SK-N-SH treated with all-trans-retinoic acid at 6 μM for 48 hours (cell line): ENCODE measurements around the gene IL17B.

Experiments used
- BACH2 ChIP-seq: fragments of 250-450 bp; sonication (Bioruptor Pico); IDR thresholded peaks from 2 replicates; pipeline ENCODE4 v1.9.0; 2021; ENCODE audit warnings: mild to moderate bottlenecking, borderline replicate concordance
- CSDC2 ChIP-seq: fragments of 250-450 bp; sonication (Bioruptor Pico); IDR thresholded peaks from 2 replicates; pipeline ENCODE4 v1.5.0; 2020; ENCODE audit warnings: mild to moderate bottlenecking, moderate library complexity
- OSR1 ChIP-seq: fragments of 250-450 bp; sonication (Bioruptor Pico); IDR thresholded peaks from 2 replicates; pipeline ENCODE4 v1.8.0; 2022; ENCODE audit warnings: moderate library complexity, mild to moderate bottlenecking, inconsistent platforms
- PPARA ChIP-seq: fragments of 250-450 bp; sonication (Bioruptor Pico); IDR thresholded peaks from 2 replicates; pipeline ENCODE4 v1.5.0; 2020; ENCODE audit warnings: mild to moderate bottlenecking, borderline replicate concordance
- SNAI2 ChIP-seq: fragments of 250-450 bp; sonication (Bioruptor Pico); IDR thresholded peaks from 2 replicates; pipeline ENCODE4 v1.5.0; 2020; ENCODE audit warnings: mild to moderate bottlenecking, moderate library complexity
- TCF4 ChIP-seq: fragments of 250-450 bp; sonication (Bioruptor Pico); IDR thresholded peaks from 2 replicates; pipeline ENCODE4 v1.8.0; 2021; ENCODE audit warnings: mild to moderate bottlenecking, moderate library complexity, borderline replicate concordance
- TOX ChIP-seq: fragments of 250-450 bp; sonication (Bioruptor Pico); IDR thresholded peaks from 2 replicates; pipeline ENCODE4 v1.8.0; 2021; ENCODE audit warnings: mild to moderate bottlenecking, moderate library complexity, borderline replicate concordance
- ZC3H10 ChIP-seq: fragments of 250-450 bp; sonication (Bioruptor Pico); IDR thresholded peaks from 2 replicates; pipeline ENCODE4 v1.5.1; 2021; ENCODE audit warnings: mild to moderate bottlenecking, moderate library complexity
- ZFP3 ChIP-seq: fragments of 250-450 bp; sonication (Bioruptor Pico); IDR thresholded peaks from 2 replicates; pipeline ENCODE4 v1.5.0; 2020; ENCODE audit warnings: mild to moderate bottlenecking, moderate library complexity
- ZFP30 ChIP-seq: fragments of 450-650 bp; formaldehyde crosslinking; IDR thresholded peaks from 2 replicates; pipeline ENCODE4 v1.5.0; 2022; ENCODE audit warnings: mild to moderate bottlenecking, moderate library complexity
- ZNF8 ChIP-seq: fragments of 450-650 bp; formaldehyde crosslinking; IDR thresholded peaks from 2 replicates; pipeline ENCODE4 v1.5.0; 2020; ENCODE audit warnings: mild to moderate bottlenecking, moderate library complexity
- TF ChIP-seq, protein P1 (sequence below): fragments of 250-450 bp; sonication (Bioruptor Pico); IDR thresholded peaks from 2 replicates; pipeline ENCODE4 v1.5.0; 2020; ENCODE audit warnings: mild to moderate bottlenecking, moderate library complexity
- TF ChIP-seq, protein P2 (sequence below): fragments of 250-450 bp; sonication (Bioruptor Pico); IDR thresholded peaks from 2 replicates; pipeline ENCODE4 v1.8.0; 2020; ENCODE audit warnings: mild to moderate bottlenecking, moderate library complexity, borderline replicate concordance
- TF ChIP-seq, protein P3 (sequence below): fragments of 250-450 bp; sonication (Bioruptor Pico); IDR thresholded peaks from 2 replicates; pipeline ENCODE4 v1.5.1; 2020; ENCODE audit warnings: low read depth, mild to moderate bottlenecking, moderate library complexity

DNA sequence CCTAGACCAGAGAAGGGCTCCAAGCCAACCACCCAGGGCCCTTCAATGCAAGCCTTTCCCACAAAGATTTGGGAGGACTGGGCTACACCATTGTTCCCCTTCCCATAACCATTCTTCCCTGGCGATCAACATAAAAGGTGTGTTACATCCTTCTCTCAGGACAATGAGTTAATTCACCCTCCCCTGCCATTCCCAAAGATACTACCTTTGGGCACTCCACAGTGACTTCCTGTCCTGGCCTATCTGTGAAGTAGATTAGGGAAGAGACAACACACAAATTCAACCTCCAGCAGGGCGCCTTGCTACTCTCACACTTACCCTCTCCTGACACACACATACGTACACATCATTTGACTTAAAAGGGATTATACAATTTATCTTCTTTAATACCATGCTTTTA is 23.2 kb upstream of the IL17B start:
- TF ChIP-seq CSDC2 (CRISPR knock-in tag), result no peak
- no peak for TF ChIP-seq SNAI2 (CRISPR knock-in tag)
- TF ChIP-seq, protein P1, sequence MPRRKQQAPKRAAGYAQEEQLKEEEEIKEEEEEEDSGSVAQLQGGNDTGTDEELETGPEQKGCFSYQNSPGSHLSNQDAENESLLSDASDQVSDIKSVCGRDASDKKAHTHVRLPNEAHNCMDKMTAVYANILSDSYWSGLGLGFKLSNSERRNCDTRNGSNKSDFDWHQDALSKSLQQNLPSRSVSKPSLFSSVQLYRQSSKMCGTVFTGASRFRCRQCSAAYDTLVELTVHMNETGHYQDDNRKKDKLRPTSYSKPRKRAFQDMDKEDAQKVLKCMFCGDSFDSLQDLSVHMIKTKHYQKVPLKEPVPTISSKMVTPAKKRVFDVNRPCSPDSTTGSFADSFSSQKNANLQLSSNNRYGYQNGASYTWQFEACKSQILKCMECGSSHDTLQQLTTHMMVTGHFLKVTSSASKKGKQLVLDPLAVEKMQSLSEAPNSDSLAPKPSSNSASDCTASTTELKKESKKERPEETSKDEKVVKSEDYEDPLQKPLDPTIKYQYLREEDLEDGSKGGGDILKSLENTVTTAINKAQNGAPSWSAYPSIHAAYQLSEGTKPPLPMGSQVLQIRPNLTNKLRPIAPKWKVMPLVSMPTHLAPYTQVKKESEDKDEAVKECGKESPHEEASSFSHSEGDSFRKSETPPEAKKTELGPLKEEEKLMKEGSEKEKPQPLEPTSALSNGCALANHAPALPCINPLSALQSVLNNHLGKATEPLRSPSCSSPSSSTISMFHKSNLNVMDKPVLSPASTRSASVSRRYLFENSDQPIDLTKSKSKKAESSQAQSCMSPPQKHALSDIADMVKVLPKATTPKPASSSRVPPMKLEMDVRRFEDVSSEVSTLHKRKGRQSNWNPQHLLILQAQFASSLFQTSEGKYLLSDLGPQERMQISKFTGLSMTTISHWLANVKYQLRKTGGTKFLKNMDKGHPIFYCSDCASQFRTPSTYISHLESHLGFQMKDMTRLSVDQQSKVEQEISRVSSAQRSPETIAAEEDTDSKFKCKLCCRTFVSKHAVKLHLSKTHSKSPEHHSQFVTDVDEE (CRISPR knock-in tag), result no peak
- TF ChIP-seq, protein P2, sequence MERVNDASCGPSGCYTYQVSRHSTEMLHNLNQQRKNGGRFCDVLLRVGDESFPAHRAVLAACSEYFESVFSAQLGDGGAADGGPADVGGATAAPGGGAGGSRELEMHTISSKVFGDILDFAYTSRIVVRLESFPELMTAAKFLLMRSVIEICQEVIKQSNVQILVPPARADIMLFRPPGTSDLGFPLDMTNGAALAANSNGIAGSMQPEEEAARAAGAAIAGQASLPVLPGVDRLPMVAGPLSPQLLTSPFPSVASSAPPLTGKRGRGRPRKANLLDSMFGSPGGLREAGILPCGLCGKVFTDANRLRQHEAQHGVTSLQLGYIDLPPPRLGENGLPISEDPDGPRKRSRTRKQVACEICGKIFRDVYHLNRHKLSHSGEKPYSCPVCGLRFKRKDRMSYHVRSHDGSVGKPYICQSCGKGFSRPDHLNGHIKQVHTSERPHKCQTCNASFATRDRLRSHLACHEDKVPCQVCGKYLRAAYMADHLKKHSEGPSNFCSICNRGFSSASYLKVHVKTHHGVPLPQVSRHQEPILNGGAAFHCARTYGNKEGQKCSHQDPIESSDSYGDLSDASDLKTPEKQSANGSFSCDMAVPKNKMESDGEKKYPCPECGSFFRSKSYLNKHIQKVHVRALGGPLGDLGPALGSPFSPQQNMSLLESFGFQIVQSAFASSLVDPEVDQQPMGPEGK (CRISPR knock-in tag), result no peak
- TF ChIP-seq ZFP3, result no peak
- TF ChIP-seq ZFP30, result no peak
- TF ChIP-seq PPARA (CRISPR knock-in tag), result no peak
- TF ChIP-seq ZNF8 (CRISPR knock-in tag), result no peak
- TF ChIP-seq TCF4 (CRISPR knock-in tag), result no peak
- no peak for TF ChIP-seq ZC3H10 (CRISPR knock-in tag)
- TF ChIP-seq BACH2 (CRISPR knock-in tag), result no peak
- TF ChIP-seq, protein P3, sequence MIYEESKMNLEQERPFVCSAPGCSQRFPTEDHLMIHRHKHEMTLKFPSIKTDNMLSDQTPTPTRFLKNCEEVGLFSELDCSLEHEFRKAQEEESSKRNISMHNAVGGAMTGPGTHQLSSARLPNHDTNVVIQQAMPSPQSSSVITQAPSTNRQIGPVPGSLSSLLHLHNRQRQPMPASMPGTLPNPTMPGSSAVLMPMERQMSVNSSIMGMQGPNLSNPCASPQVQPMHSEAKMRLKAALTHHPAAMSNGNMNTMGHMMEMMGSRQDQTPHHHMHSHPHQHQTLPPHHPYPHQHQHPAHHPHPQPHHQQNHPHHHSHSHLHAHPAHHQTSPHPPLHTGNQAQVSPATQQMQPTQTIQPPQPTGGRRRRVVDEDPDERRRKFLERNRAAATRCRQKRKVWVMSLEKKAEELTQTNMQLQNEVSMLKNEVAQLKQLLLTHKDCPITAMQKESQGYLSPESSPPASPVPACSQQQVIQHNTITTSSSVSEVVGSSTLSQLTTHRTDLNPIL, result no peak
- no peak for TF ChIP-seq OSR1 (CRISPR knock-in tag)
- no peak for TF ChIP-seq TOX (CRISPR knock-in tag)
